GM15510 (cell line): Measurements from ENCODE around the gene LHPP.

Source experiments
- POLR2A ChIP-seq: IDR thresholded peaks from 3 replicates; pipeline ENCODE4 v1.6.1; 2011; ENCODE audit warnings: borderline replicate concordance; ENCODE audit not compliant: insufficient read length; ENCODE audit errors: extremely low read depth

LHPP gene

GRCh38 chr10:124578231-124579010 lies 116.8 kb downstream of the LHPP start:
- TF ChIP-seq POLR2A = no peak

- TF ChIP-seq POLR2A = no peak
Observed at GRCh38 chr10:124579011-124579399, 117.4 kb downstream of the LHPP start.

GRCh38 chr10:124586142-124586541 lies 124.5 kb downstream of the LHPP start:
- no peak for TF ChIP-seq POLR2A

GRCh38 chr10:124587811-124588211 lies 126.2 kb downstream of the LHPP start:
- TF ChIP-seq POLR2A = no peak

GRCh38 chr10:124588736-124589490 lies 127.3 kb downstream of the LHPP start:
- no peak for TF ChIP-seq POLR2A

- no peak for TF ChIP-seq POLR2A
Observed at GRCh38 chr10:124589491-124590041, 127.9 kb downstream of the LHPP start.

- TF ChIP-seq POLR2A = no peak
Observed at GRCh38 chr10:124590216-124591122, 128.8 kb downstream of the LHPP start.

GRCh38 chr10:124591123-124591495 lies 129.5 kb downstream of the LHPP start:
- TF ChIP-seq POLR2A = no peak

GRCh38 chr10:124592101-124592500 lies 130.5 kb downstream of the LHPP start:
- TF ChIP-seq POLR2A = no peak

GRCh38 chr10:124592736-124593430 lies 131.3 kb downstream of the LHPP start:
- no peak for TF ChIP-seq POLR2A

- no peak for TF ChIP-seq POLR2A
Observed at GRCh38 chr10:124593431-124593985, 131.9 kb downstream of the LHPP start.

GRCh38 chr10:124594240-124594639 lies 132.6 kb downstream of the LHPP start:
- no peak for TF ChIP-seq POLR2A

- no peak for TF ChIP-seq POLR2A
Observed at GRCh38 chr10:124595143-124595883, 133.7 kb downstream of the LHPP start.
